ENCODE measurements around the gene CDH5. TPM values are rescaled to one million over a fixed set of nuclear protein-coding genes. Genes with fewer than 3 reads are reported as not detected.

The CDH5 gene
- total RNA-seq, 4 donors from 2014 or later: 56.0 to 90.0 (median 67.2) TPM

DNA sequence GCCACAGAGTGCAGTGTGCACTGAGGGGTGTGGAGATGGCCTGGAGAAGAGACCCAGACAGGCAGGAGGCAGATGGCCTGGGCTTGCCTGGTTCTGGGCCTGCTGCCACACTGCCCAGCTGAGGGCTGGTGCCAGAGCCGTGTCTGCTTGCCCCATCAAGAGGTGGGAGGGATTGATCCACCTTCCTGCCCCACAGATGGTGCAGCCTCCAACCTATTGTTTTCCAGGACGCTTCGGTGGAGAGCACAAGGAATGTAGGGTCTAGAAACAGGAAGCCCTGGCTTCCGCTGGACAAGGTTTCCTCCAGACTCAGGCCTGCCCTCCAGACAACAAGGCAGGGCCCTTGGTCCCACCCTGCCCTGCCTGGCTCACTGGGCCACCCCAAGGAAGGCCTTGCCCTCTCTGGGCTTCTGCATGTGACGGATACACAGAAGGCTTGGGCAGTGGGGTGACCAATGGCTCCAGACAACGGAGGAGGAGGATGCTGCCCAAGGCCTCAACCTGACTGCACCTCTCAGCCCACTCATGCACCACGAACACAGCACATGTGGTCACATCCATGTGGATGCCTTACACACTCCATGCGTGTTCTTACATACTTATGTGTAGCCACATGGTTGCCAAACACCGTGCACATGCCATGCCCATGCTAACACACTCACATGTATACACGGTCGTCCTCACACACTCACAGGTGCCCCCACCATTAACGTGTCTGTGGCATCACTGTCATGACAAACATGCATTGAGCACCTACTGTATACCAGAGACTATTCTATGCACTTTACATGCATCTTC lies 6.5 kb upstream of the CDH5 start:
- intact Hi-C loops (cut with DNase I): loop anchor here (5.0 kb wide), 1 partner anchor 122 kb away; no protein-coding TSS in a partner anchor
- peak; percentile 67 to 76 for DNase-seq
- no peak for TF ChIP-seq CTCF (IDR thresholded peaks at IDR 0.05)
- TF ChIP-seq POLR2A (IDR thresholded peaks at IDR 0.05): peak in 1 of 2 donors; percentile 2
- H3K27me3 ChIP-seq: no peaks in the 10 kb centered on the region
- no peaks in the 10 kb centered on the region for H3K9me3 ChIP-seq
- 72 to 80% methylated on average over 8 to 11 of the region's 12 CpGs for WGBS, 2 donors
- no peak overlapping the region for H3K4me3 ChIP-seq (replicated peaks in 1 of 3)
- peaks cover 16 to 37% of the 10 kb centered on the region in 2 donors for H3K4me1 ChIP-seq
- H3K36me3 ChIP-seq: no peaks in the 10 kb centered on the region
- H3K27ac ChIP-seq: peak overlapping the region; percentile 53 to 85 (median 74)

GRCh38 chr16:66360624-66361324 lies 5.7 kb upstream of the CDH5 start:
- no peaks in the 10 kb centered on the region for H3K9me3 ChIP-seq
- H3K4me1 ChIP-seq: peaks cover 16 to 45% of the 10 kb centered on the region in 2 donors
- no peaks in the 10 kb centered on the region for H3K36me3 ChIP-seq
- 61 to 77% methylated on average over 9 to 11 of the region's 12 CpGs for WGBS, 2 donors
- peak overlapping the region in 1 of 3 donors; percentile 11 for H3K27ac ChIP-seq
- intact Hi-C loops (cut with DNase I): no loop called here
- TF ChIP-seq CTCF (IDR thresholded peaks at IDR 0.05): no peak
- no peak for TF ChIP-seq POLR2A (IDR thresholded peaks at IDR 0.05)
- no peaks in the 10 kb centered on the region for H3K27me3 ChIP-seq
- DNase-seq: no peak
- no peak overlapping the region for H3K4me3 ChIP-seq (replicated peaks in 1 of 3)

- Histone ChIP-seq H3K27ac (no peak overlapping the region), H3K4me1 (peaks cover 16 to 50% of the 10 kb centered on the region in 2 donors), H3K36me3 (no peaks in the 10 kb centered on the region), H3K9me3 (no peaks in the 10 kb centered on the region), H3K27me3 (no peaks in the 10 kb centered on the region), H3K4me3 (replicated peaks in 1 of 3) (no peak overlapping the region)
- intact Hi-C loops (cut with DNase I): no loop called here
- TF ChIP-seq CTCF (IDR thresholded peaks at IDR 0.05): no peak
- no peak for TF ChIP-seq POLR2A (IDR thresholded peaks at IDR 0.05)
- DNase-seq: no peak
- 75 to 78% methylated on average over 5 of the region's 5 CpGs for WGBS, 2 donors
Observed at GRCh38 chr16:66361604-66362135, 4.8 kb upstream of the CDH5 start.

- H3K36me3 ChIP-seq: no peaks in the 10 kb centered on the region
- no peaks in the 10 kb centered on the region for H3K9me3 ChIP-seq
- no peak overlapping the region for H3K4me3 ChIP-seq (replicated peaks in 1 of 3)
- H3K4me1 ChIP-seq: peaks cover 16 to 43% of the 10 kb centered on the region in 2 donors
- intact Hi-C loops (cut with DNase I): no loop called here
- H3K27me3 ChIP-seq: no peaks in the 10 kb centered on the region
- H3K27ac ChIP-seq: peak overlapping the region in 2 of 3 donors; percentile 56 to 61
- 82 to 83% methylated on average over 13 of the region's 13 CpGs for WGBS, 2 donors
- DNase-seq: no peak
- TF ChIP-seq CTCF (IDR thresholded peaks at IDR 0.05) (no peak), POLR2A (IDR thresholded peaks at IDR 0.05) (no peak)
Observed at GRCh38 chr16:66363211-66363777, 3.2 kb upstream of the CDH5 start.
